ENCODE results near the gene FILIP1L. TPM values are rescaled to one million over a fixed set of nuclear protein-coding genes. Genes with fewer than 3 reads are reported as not detected.

FILIP1L gene
- total RNA-seq, 4 donors from 2014 or later = 31.3 to 64.0 (median 46.5) TPM

DNA sequence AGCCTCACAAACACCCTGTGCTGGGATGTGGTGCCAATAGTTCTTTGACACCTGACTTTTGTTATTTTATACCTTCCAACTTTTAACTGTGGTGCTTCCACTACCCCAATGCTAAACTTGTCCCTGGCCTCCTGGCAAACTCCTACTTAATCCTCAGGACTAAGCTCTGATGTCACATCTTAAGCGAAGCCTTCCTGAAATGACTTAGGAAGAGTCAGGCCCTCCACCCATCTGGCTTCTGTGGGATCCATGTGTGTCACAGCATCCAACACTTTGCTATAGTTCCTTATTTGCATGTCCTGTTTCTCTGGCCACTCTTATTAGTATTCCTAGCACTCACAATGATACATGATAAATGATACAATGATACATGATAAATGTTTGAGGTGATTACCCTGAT lies 133.2 kb downstream of the FILIP1L start:
- no peak for DNase-seq (ENCODE audit: low spot score)
- ATAC-seq (ENCODE audit: low FRiP score) = no peak
- TF ChIP-seq, protein P1, sequence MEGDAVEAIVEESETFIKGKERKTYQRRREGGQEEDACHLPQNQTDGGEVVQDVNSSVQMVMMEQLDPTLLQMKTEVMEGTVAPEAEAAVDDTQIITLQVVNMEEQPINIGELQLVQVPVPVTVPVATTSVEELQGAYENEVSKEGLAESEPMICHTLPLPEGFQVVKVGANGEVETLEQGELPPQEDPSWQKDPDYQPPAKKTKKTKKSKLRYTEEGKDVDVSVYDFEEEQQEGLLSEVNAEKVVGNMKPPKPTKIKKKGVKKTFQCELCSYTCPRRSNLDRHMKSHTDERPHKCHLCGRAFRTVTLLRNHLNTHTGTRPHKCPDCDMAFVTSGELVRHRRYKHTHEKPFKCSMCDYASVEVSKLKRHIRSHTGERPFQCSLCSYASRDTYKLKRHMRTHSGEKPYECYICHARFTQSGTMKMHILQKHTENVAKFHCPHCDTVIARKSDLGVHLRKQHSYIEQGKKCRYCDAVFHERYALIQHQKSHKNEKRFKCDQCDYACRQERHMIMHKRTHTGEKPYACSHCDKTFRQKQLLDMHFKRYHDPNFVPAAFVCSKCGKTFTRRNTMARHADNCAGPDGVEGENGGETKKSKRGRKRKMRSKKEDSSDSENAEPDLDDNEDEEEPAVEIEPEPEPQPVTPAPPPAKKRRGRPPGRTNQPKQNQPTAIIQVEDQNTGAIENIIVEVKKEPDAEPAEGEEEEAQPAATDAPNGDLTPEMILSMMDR (IDR thresholded peaks at IDR 0.05) = no peak

DNA sequence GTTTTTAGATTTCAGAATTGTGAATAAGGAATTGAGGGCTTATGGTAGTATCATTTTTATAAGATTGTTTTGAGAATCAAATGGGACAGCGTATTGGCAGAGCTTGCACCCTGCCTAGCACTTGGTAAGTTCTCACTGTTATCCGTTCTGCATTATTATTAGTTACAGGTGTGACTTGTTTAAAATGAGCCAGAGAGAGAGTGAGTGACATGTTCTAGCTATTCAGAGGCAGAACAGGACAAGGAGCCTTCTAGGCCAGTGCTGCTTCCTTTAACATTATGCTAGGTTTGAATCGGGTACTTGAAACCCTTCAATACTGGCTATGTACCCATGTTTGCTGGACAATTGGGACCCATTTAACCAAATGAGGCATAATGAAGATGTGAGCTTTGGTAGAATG lies 133.7 kb downstream of the FILIP1L start:
- DNase-seq (ENCODE audit: low spot score) = no peak
- TF ChIP-seq, protein P1 (IDR thresholded peaks at IDR 0.05) = no peak
- ATAC-seq (ENCODE audit: low FRiP score) = no peak

DNA sequence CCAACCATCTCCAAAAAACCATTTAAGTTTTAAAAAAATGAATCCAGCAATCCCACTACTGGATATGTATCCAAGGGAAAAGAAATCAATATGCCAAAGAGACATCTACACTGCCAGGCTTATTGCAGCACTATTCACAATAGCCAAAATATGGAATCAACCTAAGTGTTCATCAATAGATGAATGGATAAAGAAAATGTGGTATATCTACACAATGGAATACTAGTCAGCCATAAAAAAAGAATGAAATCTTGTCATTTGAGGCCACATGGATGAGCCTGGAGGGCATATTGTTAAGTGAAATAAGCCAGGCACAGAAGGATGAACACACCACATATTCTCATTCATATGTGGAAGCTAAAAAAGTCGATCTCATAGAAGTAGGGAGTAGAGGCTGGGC lies 136.1 kb downstream of the FILIP1L start:
- DNase-seq (ENCODE audit: low spot score) = no peak
- TF ChIP-seq, protein P1 (IDR thresholded peaks at IDR 0.05) = no peak
- no peak for ATAC-seq (ENCODE audit: low FRiP score)

DNA sequence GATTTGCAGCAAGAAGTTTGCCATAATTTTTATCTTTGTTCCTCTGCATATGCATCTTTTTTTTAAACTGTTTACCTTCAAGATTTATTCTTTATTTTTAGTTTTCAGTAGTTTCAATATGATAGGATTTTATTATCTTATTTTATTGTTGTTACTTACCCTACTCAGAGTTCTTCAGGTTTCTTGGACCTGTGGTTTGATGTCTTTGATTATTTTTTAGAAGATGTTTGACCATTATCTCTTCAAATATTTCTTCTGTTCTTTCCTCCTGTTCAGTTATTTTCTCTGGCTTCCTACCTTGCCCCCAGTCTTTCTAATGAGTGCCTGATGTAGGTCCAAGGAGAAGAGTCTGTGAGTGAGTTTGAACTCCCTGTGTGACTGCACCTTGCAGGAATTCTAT lies 137.7 kb downstream of the FILIP1L start:
- TF ChIP-seq, protein P1 (IDR thresholded peaks at IDR 0.05) = no peak
- DNase-seq (ENCODE audit: low spot score) (no peak), ATAC-seq (ENCODE audit: low FRiP score) (no peak)

DNA sequence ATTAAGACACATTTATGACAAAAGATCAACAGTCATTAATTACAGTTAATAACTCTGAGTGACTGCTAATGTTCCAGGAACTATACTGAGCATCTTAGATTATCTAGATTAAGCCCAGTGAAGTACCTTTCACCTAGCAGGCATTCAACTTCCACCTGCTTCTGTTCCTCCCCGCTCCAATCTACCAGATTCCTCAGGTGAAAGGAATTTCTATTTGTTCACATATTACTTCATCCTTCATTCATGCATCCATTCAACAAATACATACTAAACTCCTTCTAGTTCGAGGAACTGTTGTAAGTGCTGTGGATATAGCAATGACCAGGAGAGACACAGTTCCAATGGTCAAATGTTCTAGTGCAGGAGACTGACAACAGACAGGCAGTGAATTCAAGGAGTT lies 139.3 kb downstream of the FILIP1L start:
- ATAC-seq (ENCODE audit: low FRiP score) (no peak), DNase-seq (ENCODE audit: low spot score) (no peak)

DNA sequence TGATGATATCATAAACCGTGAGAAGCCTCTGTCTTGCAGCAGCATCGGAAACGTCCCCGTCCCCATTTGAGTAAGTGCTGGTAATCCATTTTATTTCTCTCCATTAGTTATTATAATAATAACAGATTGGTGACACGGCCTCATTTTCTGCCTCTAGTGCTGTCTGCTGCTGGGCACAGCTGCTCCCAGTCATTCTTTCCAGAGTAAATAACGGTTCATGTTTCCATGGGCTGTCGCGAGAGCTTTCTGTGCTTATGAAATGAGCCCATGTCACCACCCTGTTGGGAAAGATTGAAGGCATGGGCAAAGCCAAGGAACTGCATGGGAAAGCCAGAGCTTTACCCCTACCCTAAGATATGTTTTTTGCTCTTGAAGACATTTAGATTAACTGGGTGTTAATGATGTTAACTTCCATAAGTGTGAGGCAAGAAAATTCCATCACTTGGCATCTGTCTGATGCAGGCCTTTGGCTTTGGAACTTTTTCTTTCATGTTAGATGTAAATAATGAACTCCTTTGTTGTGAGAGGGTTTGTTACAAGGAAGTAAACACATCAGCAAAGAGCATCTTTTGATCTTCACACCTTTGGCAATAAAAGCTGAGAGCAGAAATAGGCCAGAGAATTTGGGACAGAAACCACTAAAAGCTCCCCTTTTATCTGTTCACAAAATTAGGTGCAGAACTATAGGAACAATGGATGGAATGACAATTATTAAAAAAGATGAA lies 141.8 kb downstream of the FILIP1L start:
- TF ChIP-seq, protein P1 (IDR thresholded peaks at IDR 0.05) = no peak
- DNase-seq (ENCODE audit: low spot score) (no peak), ATAC-seq (ENCODE audit: low FRiP score) (no peak)

More for the DNA sequence above, 139.3 kb downstream of the FILIP1L start:
- TF ChIP-seq, protein P1 (IDR thresholded peaks at IDR 0.05) = no peak

DNA sequence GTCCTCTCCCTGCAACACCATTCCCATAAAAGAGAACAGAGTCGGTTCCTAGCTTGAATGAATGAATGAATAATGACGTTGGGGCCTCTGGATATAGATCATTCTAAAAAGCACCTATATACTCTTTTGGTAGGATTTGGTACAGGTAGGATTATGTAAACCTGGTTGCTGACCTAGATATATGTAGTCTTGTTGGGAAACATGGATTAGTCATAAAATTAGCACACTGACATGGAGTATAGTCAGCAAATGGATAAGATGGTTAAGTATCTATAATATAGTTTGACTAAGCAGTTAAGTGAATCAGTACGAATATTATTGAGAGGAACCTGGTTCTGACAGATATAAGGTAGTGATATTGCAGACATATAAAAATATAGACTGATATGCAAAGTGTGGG lies 142.5 kb downstream of the FILIP1L start:
- DNase-seq (ENCODE audit: low spot score) (no peak), ATAC-seq (ENCODE audit: low FRiP score) (no peak)
- TF ChIP-seq, protein P1 (IDR thresholded peaks at IDR 0.05) = no peak

Measured in omental fat pad (tissue), 4 donors.